Testis (tissue), 2 donors: ENCODE data around the gene NCOA4.
"Not testable (repeated sequence)": the region's sequence is repeated elsewhere in the genome, so short reads cannot be mapped to it uniquely, and the experiment has no call there.

Experiments used
- POLR2A ChIP-seq: fragments of 450-650 bp; IDR thresholded peaks from one replicate; pipeline ENCODE4 v1.6.1; 2017; ENCODE audit warnings: antibody characterized with exemption, mild to moderate bottlenecking, moderate library complexity
- TF ChIP-seq, protein P1 (sequence below), 3 experiments: fragments of 450-650 bp in 2 of 3; fragments of 200-600 bp in 1 of 3; sonication (generic) in 1 of 3; IDR thresholded peaks; one replicate each; pipeline ENCODE4 v1.5.1; 2016 to 2019; ENCODE audit warnings: antibody characterized with exemption in 3 of 3, mild to moderate bottlenecking in 2 of 3, moderate library complexity in 1 of 3

DNA sequence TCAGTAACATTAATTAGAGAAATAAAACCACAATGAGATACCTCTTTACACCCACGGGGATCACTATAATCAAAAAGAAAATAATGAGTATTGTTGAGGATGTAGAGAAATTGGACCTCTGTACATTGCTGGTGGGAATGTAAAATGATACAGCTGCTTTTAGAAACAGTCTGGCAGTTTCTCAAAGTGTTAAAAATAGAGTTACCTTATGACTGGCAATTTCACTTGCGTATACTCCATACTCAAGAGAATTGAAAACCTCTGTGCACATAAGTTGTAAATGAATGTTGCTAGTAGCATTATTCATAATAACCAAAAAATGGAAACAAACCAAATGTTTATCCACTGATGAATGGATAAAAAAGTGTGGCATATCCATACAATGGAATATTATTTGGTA, 51.9 kb downstream of the NCOA4 start:
- TF ChIP-seq, protein P1, sequence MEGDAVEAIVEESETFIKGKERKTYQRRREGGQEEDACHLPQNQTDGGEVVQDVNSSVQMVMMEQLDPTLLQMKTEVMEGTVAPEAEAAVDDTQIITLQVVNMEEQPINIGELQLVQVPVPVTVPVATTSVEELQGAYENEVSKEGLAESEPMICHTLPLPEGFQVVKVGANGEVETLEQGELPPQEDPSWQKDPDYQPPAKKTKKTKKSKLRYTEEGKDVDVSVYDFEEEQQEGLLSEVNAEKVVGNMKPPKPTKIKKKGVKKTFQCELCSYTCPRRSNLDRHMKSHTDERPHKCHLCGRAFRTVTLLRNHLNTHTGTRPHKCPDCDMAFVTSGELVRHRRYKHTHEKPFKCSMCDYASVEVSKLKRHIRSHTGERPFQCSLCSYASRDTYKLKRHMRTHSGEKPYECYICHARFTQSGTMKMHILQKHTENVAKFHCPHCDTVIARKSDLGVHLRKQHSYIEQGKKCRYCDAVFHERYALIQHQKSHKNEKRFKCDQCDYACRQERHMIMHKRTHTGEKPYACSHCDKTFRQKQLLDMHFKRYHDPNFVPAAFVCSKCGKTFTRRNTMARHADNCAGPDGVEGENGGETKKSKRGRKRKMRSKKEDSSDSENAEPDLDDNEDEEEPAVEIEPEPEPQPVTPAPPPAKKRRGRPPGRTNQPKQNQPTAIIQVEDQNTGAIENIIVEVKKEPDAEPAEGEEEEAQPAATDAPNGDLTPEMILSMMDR (IDR thresholded peaks at IDR 0.05) = not testable (repeated sequence)
- TF ChIP-seq POLR2A = not testable (repeated sequence)
